Activated CD4-positive, alpha-beta T cell treated with anti-CD3 and anti-CD28 coated beads, Interleukin-2, amount 50 U/mL, for 1 hour (primary cell): ENCODE results near the gene SHOC2.

Experiments
- DNase-seq: peaks from one replicate; pipeline ENCODE4 v3.0.0-alpha.2; 2020

SHOC2 gene

DNA sequence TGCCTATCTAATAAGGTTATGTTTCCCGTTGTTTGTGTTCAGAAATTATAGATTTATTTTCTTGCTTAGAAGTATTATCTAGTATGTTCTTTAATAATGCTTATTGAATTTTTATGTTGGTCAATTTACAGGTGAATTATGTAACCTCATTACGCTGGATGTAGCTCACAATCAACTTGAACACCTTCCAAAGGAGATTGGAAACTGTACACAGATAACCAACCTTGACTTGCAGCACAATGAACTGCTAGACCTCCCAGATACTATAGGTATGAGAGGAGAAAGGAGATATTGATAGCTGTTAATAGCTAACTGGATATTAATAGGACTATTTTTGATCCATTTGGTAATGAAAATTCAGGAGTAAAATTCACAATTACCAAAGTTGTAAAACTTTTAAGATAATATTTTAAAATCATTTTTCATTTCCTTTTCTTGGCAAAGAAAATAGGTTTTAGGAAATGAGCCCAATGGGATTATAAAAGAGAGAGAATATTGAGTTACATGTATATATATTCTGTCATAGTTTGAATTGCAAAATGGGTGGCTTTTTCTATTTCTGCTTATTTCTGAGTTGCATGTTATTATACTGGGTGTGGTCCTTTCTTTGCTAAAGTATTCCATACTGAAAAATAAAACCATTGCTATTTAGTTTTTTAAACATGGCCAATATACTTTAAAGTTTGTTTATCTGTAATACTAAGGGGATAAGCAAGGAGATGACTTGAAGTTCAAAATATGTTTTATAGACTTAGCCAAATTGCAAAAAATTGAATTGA, 66.3 kb downstream of the SHOC2 start:
- DNase-seq, result no peak

DNA sequence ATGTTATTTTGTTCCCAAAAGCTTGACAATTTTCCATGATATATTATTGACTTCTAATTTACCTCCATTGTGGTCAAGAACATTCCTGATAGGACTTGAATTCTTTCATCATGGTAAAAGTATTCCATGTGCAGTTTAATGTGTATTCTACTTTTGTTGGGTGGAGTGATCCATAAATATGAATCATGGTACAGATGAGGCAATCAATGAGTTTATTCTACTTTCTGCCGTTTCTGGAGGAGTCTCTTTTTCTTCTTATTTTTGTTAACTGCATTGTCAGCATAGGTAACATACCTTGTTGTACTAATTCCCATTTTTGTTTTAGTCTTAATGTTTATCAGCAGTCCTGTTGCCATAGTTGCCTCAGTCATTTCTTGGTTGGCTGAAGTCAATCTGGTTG, 69.6 kb downstream of the SHOC2 start:
- DNase-seq, result no peak

DNA sequence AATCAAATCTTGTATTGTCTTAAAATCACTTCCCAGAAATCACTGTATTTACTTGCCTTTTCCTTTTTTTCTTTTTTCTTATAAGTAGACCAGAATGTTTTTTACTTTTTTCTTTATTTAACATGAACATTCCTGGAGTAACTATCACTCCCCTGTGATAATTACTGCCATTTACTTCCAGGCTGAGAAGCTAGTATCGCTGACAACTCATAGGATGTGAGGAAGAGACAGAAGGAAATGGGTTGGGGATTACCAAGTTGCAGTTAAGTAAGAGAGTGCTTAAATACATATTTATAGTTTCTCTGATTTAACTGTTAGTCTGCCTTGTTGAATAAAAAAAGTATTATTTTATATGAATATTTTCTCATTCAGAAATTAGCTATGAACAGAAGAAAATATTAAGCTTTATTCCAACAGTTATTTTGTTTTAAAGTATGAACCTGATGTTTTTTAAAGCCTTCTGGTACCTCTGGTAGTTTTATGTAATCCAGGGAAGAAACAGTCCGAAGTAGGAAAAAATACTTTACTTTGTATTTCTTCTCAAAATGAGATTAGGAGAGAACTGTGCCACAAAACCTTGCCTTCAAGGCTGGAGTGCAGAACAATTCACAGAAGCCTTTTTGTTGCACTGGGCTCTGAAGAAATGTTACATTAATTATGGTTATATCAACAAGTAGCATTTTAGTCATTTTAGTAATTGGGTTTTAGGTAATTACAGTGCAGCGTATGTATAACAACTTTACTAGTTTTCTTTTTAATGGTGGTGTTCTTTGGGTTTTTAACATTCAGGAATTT, 72.8 kb downstream of the SHOC2 start:
- no peak for DNase-seq

DNA sequence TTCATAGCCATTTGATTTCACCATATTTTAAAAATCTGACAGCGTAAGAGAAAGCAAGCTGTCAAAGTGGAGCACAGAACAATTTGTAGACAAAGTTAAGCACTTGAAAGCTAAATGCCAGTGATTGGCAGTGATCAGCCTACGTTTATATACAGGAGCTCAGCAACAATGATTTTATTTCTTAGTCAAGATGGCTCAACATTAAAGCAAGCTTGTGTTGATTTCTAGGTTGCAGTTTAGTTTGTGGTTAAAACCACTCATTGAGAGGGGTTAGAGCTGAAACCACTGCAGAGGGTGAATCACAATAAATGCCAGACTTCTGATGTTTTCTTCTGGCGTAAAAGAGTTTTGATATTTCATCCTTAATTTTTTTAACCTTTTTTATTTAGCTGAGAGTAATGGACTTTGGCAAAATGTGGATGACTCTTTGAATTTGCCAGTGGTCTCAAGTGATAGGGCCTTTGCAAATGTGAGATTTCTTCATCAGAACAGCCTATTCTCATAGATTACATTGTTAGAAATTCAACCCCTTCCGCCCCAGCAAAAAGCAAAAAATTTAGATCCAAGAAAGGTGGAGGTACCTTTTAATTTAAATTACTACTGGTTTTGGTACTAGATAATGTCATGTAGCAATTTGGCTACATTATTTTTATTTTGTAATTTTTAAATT, 73.8 kb downstream of the SHOC2 start:
- no peak for DNase-seq

DNA sequence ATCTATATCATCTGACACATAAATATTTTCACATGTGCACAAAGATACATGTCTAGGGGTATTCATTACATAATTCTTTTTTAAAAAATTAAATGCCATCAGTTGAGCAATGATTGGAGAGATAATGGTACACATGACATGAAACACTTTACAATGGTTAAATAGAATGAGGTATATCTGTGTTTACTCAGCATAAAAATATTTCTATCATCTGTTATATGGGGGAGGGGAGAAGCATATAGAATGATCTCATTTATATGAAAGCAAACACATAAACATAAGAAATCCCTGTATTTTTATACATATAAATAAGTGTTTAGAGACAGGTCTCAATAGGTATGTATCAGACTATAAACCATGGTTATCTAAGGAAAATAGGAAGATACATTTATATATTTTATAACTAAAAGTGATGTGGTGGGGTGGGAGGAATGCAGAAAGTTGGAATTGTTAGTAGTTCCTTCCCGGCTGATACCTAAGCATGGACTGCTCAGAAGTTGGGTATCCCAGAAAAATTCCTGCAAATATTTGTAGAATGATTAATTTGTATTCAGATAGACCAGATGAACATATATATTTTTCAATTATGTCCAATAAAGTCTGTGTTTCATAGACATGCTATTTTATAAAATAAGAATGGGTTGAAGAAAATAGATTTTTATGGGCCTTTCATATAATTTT, 75.1 kb downstream of the SHOC2 start:
- no peak for DNase-seq

DNA sequence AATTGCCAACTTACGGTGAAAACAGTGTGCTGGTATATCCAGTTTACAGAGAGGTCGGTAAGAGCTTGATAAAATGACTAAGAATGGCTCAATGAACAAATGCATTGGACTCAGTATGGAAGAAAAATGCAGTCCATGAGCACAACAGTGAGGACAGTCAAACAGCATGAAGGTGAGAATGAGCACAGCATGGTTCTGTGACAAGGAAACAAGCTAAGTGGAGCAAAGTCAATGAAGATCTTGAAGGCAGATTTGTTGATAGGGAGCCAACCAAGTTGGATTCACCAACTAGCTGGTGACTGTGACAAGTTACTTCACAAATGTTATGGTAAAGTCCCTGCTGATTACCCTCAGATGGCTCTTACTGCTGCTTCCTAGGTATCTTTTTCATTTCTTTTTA, 75.9 kb downstream of the SHOC2 start:
- DNase-seq, result no peak

DNA sequence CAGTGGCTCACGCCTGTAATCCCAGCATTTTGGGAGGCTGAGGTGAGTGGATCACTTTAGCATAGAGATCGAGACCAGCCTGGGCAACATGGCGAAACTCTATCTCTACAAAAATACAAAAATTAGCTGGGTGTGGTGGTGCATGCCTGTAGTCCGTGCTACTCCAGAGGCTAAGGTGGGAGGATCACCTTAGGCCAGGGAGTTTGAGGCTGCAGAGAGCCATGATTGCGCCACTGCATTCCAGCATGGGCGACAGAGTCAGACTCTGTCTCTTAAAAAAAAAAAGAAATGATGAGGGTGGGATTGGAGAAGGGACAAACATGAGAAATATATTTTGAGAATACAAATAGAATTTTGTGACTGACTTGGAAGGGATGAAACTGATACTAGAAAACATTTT, 76.9 kb downstream of the SHOC2 start:
- DNase-seq, result no peak

DNA sequence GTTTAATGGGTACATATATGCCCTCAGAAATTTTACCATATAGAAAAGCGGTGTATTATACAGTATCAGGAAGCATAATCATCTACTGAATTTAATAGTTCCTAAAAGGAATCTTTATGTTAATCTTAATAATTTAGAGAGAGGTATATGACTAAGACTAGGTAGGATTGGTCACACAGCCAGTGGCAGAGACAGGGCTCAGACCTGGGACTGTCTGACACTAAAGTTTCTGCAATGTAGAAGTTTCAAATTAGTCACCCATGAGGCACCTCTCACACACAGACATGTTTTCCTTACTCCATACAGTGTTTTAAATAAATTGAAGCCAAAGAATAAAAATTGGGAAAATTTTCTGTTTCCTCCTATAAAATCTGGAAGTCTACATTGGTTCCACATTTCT, 84.6 kb downstream of the SHOC2 start:
- no peak for DNase-seq

DNA sequence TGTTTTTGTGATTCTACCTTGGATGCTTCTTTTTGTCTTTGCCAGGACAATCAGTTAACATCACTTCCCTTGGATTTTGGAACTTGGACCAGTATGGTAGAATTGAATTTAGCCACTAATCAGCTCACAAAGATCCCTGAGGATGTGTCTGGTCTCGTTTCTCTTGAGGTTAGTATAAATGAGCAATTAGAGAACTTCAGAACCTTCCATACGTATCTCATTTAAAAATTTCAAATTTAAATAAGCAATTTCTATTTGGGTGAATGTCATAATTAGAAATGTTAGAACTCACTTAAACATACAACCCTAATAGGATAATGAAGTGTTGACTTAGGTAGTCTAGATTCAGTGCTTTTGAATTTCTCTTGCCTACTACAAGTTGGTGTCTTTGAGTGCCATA, 88.1 kb downstream of the SHOC2 start:
- no peak for DNase-seq

DNA sequence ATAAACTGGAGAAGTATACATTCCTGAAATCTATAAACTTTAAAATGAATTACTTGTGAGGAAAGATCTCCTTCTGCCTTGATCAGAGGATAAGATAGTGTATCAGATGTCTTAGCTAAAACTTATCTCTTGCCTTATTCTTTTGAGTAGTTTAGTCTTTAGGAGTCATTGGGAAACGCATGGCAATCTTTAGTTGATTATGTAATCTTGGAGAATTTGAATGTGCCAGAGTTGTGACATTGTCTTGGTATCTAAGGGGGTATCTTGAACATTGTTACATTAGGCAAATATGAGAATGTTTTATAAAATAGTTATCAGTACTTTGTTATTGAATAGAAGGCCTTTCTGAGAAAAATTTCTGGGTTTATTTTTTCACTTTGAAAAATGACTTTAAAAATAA, 95.8 kb downstream of the SHOC2 start:
- DNase-seq, result no peak

DNA sequence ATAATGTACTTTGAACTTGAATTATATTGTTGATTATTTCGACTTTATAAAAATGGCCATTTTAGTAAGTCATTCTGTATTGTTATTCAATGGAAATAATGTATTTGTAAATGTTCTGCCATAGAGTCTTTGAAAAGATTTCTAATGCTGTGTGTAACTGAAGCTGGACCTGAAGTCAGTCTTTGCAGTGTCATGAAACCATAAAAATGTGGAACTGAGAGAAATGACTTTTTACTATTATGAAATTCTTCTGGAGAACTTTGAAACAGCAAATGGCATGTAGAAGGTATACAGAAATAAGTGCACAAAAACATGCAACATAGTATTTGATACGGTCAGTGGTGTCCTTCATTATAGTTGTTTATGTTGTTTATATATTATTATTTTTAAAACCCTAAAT, 97.7 kb downstream of the SHOC2 start:
- DNase-seq, result no peak

DNA sequence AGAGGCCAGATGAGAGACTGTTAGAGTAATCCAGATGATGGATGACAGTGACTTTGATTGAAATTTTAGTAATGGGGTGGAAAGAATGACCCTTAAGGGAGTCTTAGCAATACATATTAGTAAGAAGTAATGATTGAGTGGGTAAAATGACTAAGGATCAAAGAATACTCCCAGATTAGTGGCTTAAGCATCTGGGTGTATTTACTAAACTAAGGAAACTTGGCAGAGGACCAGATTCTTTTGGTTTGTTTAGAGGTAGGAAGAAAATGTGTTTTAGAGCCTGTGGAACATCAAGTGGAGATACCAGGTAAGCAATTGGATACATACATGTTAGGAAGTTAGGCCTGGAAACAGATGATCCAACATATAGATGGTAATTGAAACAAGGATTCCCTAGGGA, 98.6 kb downstream of the SHOC2 start:
- no peak for DNase-seq

DNA sequence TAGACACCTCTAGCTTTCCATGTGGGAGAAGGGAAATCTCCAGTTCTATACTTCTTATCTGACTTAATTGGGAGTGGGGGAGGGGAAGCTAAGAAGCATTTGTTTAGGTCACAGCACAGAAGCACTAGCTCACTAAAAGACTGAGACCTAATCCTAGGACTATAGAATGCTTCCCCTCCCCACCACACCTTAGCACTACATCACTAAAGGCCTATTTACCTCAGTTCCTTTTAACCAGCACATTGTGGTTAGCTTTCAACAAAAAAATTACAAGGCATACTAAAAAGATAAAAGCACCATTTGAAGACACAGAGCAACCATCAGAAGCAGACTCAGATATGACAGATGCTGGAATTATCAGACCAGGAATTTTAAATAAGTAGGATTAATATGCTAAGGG, 103.7 kb downstream of the SHOC2 start:
- no peak for DNase-seq

DNA sequence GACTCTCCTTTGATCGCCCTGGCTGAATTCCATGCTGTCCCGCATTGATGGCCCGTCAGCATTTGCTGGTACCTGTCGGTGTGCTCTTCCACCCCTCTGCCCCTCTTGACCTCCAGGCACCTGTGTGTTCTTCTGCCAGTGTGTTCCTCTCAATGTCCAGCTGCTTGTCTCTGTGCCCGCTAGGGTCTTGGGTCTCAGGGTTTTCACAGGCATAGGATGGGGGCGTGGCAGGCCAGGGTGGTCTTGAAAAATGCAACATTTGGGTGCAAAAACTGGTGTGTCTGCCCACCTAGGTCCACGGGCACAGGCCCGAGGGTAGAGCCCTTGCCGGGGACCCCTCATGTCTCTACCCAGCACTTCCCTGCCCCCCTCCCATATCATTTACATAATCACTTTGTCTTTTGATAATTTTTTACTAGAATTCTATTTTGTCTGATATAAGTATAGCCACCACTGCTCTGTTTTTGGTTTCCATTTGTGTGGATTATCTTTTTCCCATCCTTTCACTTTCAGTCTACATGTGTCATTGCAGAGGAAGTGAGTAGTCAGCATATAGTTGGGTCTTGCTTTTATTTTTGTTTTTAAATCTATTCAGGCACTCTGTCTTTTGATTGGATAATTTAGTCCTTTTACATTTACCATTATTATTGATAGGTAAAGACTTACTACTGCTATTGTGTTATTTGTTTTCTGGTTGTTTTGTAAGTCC, 110.8 kb downstream of the SHOC2 start:
- DNase-seq, result no peak

DNA sequence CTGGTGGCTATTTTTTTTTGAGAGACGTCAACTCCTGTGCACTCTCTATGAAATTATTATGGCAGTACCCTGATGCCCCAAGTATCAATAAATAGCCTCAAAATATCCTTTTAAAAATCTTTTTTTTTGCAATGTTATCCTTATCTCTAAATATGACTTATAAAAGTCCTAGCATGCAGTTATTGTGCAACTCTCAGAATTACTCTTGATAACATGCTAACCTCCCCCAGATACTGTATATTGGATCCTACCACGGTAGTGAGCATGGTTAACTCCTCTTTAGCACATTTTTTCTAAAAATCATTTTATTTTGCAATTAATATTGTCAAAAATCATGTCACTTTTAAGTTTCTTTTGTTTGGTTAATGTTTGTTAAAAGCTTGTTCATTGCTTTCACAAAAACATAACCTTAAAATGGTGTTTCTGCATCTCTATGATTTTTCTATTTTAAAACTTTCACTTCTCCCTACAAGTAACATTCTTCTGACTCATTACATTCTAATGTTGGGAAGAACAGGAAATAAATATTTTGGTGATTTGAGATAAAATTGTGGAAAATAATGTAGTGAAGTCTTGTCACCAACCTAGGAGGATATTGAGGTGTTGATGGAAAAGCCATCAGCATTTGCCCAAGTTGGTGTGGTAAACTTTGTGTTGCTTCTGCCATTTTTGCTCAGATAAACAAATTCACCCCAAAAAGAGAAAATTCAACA, 115.3 kb downstream of the SHOC2 start:
- DNase-seq, result no peak

DNA sequence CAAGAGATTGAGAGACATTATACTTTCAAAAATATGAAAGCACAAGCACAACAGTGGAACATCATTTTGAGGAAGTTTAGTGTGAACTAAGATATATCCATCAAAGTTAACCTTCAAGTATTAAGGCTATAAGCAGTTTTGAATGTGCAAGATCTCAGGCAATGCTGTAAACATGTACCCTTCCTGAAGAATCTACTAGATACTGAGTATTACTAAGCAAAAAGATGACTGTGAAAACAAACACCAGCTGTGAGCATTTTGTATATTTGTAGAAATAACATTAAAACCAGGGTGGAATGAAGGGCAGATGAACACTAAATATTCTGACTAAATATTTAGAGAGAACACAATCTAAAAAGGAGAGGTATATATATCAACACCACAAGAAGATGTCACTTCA, 116.1 kb downstream of the SHOC2 start:
- DNase-seq, result no peak

DNA sequence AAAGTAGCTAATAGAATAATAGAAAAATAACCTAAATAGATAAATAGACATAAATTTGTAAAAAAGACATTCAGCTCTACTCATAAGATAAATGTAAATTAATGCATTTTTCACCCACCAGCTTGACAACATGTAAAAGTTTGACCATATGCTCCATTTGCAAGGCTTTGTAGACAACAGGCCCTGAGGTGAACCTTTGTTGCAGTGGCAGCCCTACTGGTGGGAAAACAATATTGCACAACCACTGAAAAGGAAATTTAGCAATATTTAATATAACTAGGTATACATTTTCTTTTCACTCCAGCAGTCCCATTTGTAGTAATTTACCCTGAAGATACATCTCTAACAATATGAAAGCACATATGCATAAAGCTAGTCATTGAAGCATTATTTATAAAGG, 118.5 kb downstream of the SHOC2 start:
- no peak for DNase-seq

DNA sequence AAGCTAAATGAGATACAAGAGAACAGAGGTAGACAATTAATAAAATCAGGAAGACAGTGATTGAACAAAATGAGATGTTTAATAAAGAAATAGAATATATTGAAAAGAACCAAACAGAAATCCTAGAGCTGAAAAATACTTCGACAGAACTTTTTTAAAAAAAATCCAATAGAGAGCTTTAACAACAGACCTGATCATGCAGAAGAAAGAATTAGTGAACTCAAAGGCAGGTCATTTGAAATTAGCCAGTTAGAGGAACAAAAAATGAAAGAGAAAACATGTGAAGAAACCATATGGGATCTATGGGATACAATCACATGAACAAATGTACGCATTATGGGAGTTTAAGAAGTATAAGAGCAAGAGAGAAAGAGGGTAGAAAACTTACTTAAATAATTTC, 120.1 kb downstream of the SHOC2 start:
- DNase-seq, result no peak

DNA sequence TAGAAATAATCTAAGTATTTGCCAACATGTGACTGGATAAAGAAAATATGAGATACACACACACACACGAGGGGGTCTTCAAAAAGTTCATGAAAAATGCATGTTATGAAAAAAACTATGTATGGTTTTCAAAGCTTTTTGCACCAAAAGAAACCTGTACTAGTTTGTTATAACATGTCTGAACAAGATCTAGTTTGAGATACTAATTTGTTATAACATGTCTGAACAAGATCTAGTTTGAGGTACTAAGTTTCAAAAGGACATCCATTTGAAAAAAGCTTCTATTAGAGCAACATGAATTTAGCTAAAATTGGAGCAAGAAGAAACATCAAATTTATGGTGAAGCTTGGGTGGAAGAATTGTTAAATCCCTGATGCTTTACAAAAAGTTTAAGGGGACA, 137.6 kb downstream of the SHOC2 start:
- no peak for DNase-seq
